GM20000 (cell line): ENCODE measurements around the gene EPHA6.

Experiments used
- DNase-seq: peaks from one replicate; pipeline ENCODE4 v3.0.0; 2012; ENCODE audit warnings: low spot score
- CTCF ChIP-seq: IDR thresholded peaks from 2 replicates; pipeline ENCODE4 v1.5.1; 2012; ENCODE audit warnings: mild to moderate bottlenecking, control low read depth; ENCODE audit errors: extremely low read depth, missing control alignments

Gene EPHA6

GRCh38 chr3:97277708-97278107, 463.3 kb downstream of the EPHA6 start:
- no peak for DNase-seq
- no peak for TF ChIP-seq CTCF

- no peak for DNase-seq
- no peak for TF ChIP-seq CTCF
These were observed 464.1 kb downstream of the EPHA6 start for GRCh38 chr3:97278506-97278905.

GRCh38 chr3:97291901-97292300, 477.5 kb downstream of the EPHA6 start:
- no peak for TF ChIP-seq CTCF
- no peak for DNase-seq

GRCh38 chr3:97293596-97294131, 479.3 kb downstream of the EPHA6 start:
- no peak for TF ChIP-seq CTCF
- DNase-seq: no peak

GRCh38 chr3:97297032-97297431, 482.6 kb downstream of the EPHA6 start:
- DNase-seq: no peak
- no peak for TF ChIP-seq CTCF

- no peak for TF ChIP-seq CTCF
- DNase-seq: no peak
These were observed 486.7 kb downstream of the EPHA6 start for GRCh38 chr3:97301114-97301513.

GRCh38 chr3:97306226-97306625, 491.8 kb downstream of the EPHA6 start:
- no peak for TF ChIP-seq CTCF
- DNase-seq: no peak
